Vein endothelial cell (primary cell): ENCODE measurements around the gene PDGFC. TPM values are rescaled to one million over a fixed set of nuclear protein-coding genes. Genes with fewer than 3 reads are reported as not detected.

Experiments used
- small RNA-seq: library from RNA; depleted of rRNA; stranded (forward); fragments of <200 nt; gene quantifications from one replicate; pipeline ENCODE3, GENCODE V24; 2012
- total RNA-seq: library from RNA; depleted of rRNA; stranded (reverse); fragments of >200 nt; gene quantifications from 2 replicates; pipeline ENCODE4 v1.2.3, GENCODE V29; 2012

The PDGFC gene, protein sequence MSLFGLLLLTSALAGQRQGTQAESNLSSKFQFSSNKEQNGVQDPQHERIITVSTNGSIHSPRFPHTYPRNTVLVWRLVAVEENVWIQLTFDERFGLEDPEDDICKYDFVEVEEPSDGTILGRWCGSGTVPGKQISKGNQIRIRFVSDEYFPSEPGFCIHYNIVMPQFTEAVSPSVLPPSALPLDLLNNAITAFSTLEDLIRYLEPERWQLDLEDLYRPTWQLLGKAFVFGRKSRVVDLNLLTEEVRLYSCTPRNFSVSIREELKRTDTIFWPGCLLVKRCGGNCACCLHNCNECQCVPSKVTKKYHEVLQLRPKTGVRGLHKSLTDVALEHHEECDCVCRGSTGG
- 7.0 and 8.8 TPM in 2 replicates for total RNA-seq

DNA sequence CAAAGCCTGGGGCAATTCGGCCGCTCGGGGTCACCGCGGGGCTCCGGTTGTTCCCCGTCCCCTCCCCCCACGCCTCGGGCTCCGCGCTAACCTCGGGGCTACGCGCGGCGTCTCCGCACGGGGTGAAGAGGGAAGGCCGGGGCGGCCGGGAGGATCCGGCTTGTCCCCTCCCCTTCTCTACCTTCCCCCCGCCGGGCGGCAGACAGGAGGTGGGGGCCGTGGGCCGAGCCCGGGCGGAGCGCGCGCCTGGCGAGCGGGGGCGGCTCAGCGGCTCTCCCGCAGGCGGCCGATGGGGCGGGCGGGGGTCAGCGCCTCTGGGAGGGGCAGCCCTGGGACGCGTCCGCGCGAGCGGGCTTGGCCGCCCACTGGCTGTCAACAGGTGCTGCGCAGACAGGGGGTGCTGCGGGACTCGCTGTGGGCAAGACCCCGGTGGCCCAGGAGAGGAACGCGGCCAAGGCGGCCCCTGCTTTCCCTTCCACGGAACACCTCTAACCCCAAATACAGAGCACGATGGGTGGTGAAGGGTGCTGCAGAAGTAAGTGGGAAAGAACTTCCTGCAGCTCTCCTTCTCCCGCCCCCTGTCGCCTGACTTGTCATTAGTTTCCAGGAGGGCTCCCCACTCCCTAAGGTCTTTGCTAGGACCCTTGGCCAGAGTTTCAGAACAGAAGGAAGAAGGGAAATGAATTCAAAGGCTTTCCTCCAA, at the start of gene PDGFC:
Gene PDGFC, minus strand, starts transcription at position 124 of the 703 bp plus-strand sequence. CDS start 896 bp downstream, outside the sequence.

Small RNA genes within 50 kb of the gene (small RNA-seq; reads per million reads assigned to genes)
- gene AC092608.2: not detected

Other genes starting within 250 kb of the PDGFC start
- 2.0 and 4.2 TPM in 2 replicates for gene GLRB, start 104.4 kb upstream of the PDGFC start, total RNA-seq
- not detected in 2 replicates for gene GRIA2, start 248.9 kb upstream of the PDGFC start, total RNA-seq